Measurements from ENCODE around the gene RHBDD3. TPM values are rescaled to one million over a fixed set of nuclear protein-coding genes. Genes with fewer than 3 reads are reported as not detected.

RHBDD3 gene
- total RNA-seq, 1 donor from 2014 or later, result 17.9 TPM

DNA sequence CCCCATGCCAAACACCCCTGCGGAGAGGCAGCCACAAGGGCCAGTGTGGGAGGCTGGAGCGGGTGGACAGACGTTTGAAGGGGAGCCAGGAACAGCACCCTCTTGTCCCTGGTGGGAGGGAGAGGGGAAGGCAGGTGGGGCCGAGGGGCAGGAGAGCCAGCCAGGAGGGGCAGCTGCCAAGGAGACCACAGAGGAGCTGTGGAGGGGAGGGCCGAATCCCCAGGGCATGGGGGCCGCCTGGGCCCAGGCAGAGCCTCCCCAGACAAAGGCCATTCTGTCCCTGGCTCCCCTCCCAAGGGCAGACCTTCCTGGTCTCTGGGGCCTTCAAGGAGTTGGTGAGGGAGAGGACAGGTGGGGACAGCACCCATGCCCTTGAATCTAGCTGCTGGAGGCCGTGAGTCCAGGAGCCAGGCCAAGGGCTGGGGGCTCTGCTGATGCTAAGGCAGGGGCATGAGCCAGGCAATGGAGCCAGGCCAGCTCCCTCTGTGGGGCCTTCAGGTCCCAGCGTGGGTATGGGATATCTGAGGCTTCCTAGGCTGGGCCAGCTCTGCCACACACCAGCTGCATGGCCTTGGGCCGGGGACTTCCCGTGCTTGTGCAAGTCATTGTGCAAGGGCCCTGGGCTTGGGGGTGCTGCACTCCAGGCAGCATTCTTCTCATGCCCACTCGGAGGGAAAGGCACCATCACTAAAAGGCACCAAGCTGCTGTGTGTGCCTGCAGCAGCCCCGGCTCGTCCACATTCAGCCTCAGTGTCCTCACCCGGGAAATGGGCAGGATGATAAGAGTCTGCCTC is 50.7 kb downstream of the RHBDD3 start:
- Mint-ChIP-seq H3K27me3 (peaks cover 44% of the 10 kb centered on the region), H3K4me3 (no peak overlapping the region), H3K4me1 (no peaks in the 10 kb centered on the region), H3K36me3 (ENCODE audit: low read depth) (no peaks in the 10 kb centered on the region), H3K27ac (no peak overlapping the region), H3K9me3 (no peaks in the 10 kb centered on the region)
- ChIA-PET CTCF (no interaction called here), POLR2A (no interaction called here)
- ATAC-seq (ENCODE audit: low read depth) (no peak), DNase-seq (no peak)
- TF ChIP-seq, protein P1, sequence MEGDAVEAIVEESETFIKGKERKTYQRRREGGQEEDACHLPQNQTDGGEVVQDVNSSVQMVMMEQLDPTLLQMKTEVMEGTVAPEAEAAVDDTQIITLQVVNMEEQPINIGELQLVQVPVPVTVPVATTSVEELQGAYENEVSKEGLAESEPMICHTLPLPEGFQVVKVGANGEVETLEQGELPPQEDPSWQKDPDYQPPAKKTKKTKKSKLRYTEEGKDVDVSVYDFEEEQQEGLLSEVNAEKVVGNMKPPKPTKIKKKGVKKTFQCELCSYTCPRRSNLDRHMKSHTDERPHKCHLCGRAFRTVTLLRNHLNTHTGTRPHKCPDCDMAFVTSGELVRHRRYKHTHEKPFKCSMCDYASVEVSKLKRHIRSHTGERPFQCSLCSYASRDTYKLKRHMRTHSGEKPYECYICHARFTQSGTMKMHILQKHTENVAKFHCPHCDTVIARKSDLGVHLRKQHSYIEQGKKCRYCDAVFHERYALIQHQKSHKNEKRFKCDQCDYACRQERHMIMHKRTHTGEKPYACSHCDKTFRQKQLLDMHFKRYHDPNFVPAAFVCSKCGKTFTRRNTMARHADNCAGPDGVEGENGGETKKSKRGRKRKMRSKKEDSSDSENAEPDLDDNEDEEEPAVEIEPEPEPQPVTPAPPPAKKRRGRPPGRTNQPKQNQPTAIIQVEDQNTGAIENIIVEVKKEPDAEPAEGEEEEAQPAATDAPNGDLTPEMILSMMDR (IDR thresholded peaks at IDR 0.05), result no peak
- intact Hi-C loops (cut with micrococcal nuclease), result no loop called here

DNA sequence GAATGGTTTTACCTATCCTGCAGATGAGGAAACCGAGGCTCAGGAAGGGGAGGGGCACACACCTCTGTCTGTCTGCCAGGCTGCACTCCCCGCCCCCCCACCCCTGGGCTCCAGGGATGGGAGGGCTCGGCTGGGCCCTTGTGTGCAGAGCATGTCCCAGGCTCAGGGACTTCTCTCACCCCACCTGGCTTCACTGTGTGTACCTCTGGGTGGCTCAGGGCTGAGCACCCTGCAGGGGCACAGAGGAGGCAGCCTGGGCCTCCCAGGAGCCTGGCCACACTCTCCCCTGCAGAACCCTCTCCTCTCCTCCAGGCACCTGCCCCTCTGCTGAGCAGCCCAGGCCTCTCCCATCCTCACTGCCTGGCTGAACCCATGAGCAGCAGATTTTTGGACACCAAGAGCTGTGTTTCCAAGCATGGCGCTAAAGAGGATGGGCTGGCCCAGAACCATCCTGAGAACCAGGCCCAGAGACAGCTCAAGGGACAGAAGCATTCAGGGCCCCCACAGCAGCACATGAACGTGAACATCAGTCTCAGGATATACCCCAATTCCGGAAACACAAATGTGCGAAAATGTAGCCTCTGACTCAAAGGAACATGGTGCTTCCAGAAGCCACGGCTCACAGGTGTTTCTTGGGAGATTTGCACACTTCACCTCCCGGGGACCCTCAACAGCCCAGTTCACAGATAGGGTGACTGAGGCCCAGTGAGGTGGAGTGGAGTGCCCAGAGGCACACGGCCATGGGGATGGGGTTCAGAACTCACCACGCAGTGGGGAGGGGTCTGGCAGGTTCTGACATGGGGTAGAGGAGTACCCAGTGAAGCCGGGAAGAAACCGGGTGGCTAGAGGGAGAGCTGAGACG is 51.5 kb downstream of the RHBDD3 start:
- H3K27ac Mint-ChIP-seq, result no peak overlapping the region
- ATAC-seq (ENCODE audit: low read depth), result no peak
- ChIA-PET CTCF (no interaction called here), POLR2A (no interaction called here)
- H3K4me3 Mint-ChIP-seq, result no peak overlapping the region
- TF ChIP-seq, protein P1 (IDR thresholded peaks at IDR 0.05), result no peak
- DNase-seq, result no peak
- no peaks in the 10 kb centered on the region for H3K4me1 Mint-ChIP-seq
- no peaks in the 10 kb centered on the region for H3K36me3 Mint-ChIP-seq (ENCODE audit: low read depth)
- intact Hi-C loops (cut with micrococcal nuclease), result no loop called here
- H3K9me3 Mint-ChIP-seq, result no peaks in the 10 kb centered on the region
- H3K27me3 Mint-ChIP-seq, result peaks cover 48% of the 10 kb centered on the region

DNA sequence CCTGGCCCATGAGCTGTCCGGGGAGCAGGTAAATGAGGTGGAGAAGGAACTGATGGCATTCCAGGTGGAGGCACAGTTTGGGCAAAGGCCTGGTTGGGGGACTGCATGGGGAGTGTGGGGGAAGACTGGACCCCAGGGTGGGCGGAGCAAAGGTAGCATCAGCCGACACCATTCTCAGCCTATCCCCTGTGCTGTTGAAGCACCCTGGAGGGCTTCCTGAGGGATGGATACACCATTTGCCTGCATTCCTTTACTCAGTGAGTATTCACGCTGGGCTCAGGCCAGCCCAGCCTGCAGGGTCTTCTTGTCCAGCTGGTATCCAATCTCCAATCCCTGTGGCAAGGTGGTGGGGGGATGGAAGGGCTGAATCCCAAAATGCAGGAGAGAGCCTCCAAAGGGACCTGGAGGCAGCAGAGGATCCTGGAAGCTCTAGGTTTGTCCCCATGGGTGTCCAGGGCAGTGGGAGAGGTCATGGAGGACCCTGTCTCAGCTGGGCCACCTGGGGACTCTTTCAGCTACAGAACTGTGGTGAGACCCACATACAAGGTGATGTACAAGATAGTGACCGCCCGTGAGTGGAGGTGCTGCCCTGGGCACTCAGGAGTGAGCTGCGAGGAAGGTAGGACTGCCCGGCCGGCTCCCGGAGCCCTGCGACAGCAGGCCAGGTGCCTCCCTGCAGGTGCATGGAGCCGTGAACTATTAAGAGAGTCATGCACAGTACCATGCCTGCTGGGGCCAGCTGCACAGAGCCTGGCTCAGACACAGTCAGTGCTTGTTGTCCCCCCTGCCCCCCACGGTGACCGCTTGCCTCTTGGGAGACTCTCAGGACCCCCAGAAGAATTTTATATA is 52.5 kb downstream of the RHBDD3 start:
- Mint-ChIP-seq H3K27me3 (peaks cover 49% of the 10 kb centered on the region), H3K9me3 (no peaks in the 10 kb centered on the region), H3K4me1 (no peaks in the 10 kb centered on the region), H3K4me3 (no peak overlapping the region), H3K27ac (no peak overlapping the region), H3K36me3 (ENCODE audit: low read depth) (no peaks in the 10 kb centered on the region)
- POLR2A ChIA-PET, result no interaction called here
- CTCF ChIA-PET, result no interaction called here
- DNase-seq, result no peak
- ATAC-seq (ENCODE audit: low read depth), result no peak
- intact Hi-C loops (cut with micrococcal nuclease), result no loop called here
- TF ChIP-seq, protein P1 (IDR thresholded peaks at IDR 0.05), result no peak

DNA sequence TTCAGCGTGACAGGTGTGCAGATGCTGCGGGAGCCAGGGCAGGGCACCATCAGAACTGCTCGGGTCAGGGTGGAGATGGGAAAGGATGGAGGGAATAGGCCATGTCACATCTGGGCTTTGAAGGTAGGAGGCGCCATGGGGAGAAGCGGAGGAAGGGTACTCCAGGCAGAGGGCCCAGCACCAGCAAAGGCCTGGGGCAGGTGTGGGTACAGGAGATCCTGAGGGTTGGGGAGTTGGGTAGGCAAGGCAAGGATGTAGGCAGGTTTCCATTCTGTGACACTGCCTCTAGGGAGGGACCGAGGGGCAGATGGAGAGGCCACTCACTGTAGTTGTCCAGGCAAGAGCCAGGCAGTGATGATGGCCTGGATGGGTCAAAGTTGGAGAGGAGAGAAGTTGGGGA is 53.5 kb downstream of the RHBDD3 start:
- Mint-ChIP-seq H3K27ac (no peak overlapping the region), H3K27me3 (peaks cover 52% of the 10 kb centered on the region), H3K36me3 (ENCODE audit: low read depth) (no peaks in the 10 kb centered on the region), H3K9me3 (no peaks in the 10 kb centered on the region), H3K4me3 (no peak overlapping the region), H3K4me1 (peaks cover 5% of the 10 kb centered on the region)
- ATAC-seq (ENCODE audit: low read depth), result no peak
- ChIA-PET CTCF (no interaction called here), POLR2A (no interaction called here)
- intact Hi-C loops (cut with micrococcal nuclease), result no loop called here
- TF ChIP-seq, protein P1 (IDR thresholded peaks at IDR 0.05), result no peak
- DNase-seq, result no peak

Data from activated B cell treated with CpG ODN at 0.5 μM for 24 hours (primary cell).